ENCODE results near the gene MATCAP1. TPM values are rescaled to one million over a fixed set of nuclear protein-coding genes. Genes with fewer than 3 reads are reported as not detected.

MATCAP1 gene
- total RNA-seq, 4 donors from 2014 or later, result 27.6 to 220 (median 32.5) TPM

DNA sequence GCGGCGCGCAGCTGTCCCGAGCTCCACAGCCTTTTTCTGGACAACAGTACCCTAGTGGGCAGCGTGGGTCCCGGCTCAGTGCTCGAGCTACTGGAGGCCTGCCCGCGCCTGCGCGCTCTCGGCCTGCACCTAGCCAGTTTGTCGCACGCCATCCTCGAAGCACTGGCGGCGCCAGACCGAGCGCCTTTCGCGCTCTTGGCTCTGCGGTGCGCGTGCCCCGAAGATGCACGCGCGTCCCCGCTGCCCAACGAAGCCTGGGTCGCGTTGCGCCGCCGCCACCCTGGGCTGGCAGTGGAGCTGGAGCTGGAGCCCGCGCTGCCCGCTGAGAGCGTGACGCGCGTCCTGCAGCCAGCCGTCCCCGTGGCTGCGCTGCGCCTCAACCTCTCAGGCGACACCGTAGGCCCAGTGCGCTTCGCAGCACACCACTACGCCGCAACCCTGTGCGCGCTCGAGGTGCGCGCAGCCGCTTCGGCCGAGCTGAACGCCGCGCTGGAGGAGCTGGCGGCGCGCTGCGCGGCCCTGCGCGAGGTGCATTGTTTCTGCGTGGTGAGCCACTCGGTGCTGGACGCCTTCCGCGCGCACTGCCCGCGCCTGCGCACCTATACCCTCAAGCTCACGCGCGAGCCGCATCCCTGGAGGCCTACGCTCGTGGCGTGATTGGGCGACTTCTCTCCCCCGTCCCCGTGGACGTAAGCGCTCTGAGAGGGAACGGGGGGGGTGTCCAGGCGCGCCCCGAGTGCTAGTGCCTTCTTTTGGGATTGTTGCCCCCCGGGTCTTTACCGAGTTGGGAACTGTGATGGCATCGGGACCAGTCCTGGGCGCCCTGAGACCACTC, 20.4 kb downstream of the MATCAP1 start:
- Histone ChIP-seq H3K9me3 (no peaks in the 10 kb centered on the region), H3K4me1 (peaks cover 15 to 67% (median 49%) of the 10 kb centered on the region in 4 donors), H3K4me3 (peak overlapping the region in 2 of 4 donors; percentile 29 to 38), H3K27ac (peak overlapping the region; percentile 11 to 72 (median 58)), H3K36me3 (no peaks in the 10 kb centered on the region), H3K27me3 (peaks cover 56% of the 10 kb centered on the region)
- in situ Hi-C loops (cut with MboI; ENCODE audit: low pct_ligation_motif_present in 1 of 4, low pct_unique_long_range_greater_than_20kb in 1 of 4, low sequenced_read_pairs in 3 of 4), result loop anchor here in 2 of 4 donors (25.0 kb wide), 2 partner anchors 176 to 201 kb away; partner anchors contain the start of genes CES3 (in 1 of the 2) and CES4A (in 1 of the 2)
- TF ChIP-seq, protein P1, sequence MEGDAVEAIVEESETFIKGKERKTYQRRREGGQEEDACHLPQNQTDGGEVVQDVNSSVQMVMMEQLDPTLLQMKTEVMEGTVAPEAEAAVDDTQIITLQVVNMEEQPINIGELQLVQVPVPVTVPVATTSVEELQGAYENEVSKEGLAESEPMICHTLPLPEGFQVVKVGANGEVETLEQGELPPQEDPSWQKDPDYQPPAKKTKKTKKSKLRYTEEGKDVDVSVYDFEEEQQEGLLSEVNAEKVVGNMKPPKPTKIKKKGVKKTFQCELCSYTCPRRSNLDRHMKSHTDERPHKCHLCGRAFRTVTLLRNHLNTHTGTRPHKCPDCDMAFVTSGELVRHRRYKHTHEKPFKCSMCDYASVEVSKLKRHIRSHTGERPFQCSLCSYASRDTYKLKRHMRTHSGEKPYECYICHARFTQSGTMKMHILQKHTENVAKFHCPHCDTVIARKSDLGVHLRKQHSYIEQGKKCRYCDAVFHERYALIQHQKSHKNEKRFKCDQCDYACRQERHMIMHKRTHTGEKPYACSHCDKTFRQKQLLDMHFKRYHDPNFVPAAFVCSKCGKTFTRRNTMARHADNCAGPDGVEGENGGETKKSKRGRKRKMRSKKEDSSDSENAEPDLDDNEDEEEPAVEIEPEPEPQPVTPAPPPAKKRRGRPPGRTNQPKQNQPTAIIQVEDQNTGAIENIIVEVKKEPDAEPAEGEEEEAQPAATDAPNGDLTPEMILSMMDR (IDR thresholded peaks at IDR 0.05), result no peak
- TF ChIP-seq POLR2AphosphoS5 (IDR thresholded peaks at IDR 0.05) (peak in 1 of 3 donors; percentile 41), EP300 (IDR thresholded peaks at IDR 0.05; ENCODE audit: low read depth) (no peak), POLR2A (IDR thresholded peaks at IDR 0.05) (no peak)
- no peak for DNase-seq
- intact Hi-C loops (cut with DNase I; ENCODE audit: low total_unique reads), result no loop called here
- 38% methylated on average over 82 of the region's 99 CpGs; no CpG with 5 or more reads in 1 of the 2 donors for WGBS, 2 donors (ENCODE audit: low coverage in 1 of 2)

DNA sequence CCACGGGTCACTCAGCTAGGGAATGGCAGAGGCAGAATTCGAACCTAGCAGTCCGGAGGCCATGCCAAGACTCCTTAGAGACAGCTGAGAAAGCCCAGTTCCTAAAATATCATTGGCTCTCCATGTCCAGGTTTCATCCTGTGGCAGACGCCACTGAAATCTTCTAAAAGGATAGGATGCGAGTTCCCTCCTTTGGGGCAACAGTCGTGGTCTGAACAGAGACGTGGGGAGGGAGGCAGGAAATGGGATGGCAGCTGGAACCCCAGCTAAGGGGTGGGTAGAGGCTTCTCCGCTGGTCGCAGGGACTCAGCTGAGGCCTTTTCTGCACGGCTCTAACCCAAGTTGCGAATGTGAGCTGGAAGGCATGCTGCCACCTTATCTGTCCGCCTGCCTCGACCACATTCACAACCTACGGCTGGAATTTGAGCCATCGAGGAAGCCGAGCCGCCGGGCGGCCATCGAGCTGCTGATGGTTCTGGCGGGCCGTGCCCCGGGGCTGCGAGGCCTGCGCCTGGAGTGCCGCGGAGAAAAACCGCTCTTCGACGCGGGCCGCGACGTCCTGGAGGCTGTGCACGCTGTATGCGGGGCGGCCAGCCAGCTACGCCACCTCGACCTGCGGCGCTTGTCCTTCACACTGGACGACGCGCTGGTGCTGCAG, 21.1 kb downstream of the MATCAP1 start:
- peaks cover 15 to 73% (median 52%) of the 10 kb centered on the region in 4 donors for H3K4me1 ChIP-seq
- TF ChIP-seq, protein P1 (IDR thresholded peaks at IDR 0.05), result no peak
- TF ChIP-seq POLR2A (IDR thresholded peaks at IDR 0.05), result no peak
- TF ChIP-seq EP300 (IDR thresholded peaks at IDR 0.05; ENCODE audit: low read depth), result no peak
- no peak for TF ChIP-seq POLR2AphosphoS5 (IDR thresholded peaks at IDR 0.05)
- intact Hi-C loops (cut with DNase I; ENCODE audit: low total_unique reads) (no loop called here), in situ Hi-C loops (cut with MboI; ENCODE audit: low pct_ligation_motif_present in 1 of 4, low pct_unique_long_range_greater_than_20kb in 1 of 4, low sequenced_read_pairs in 3 of 4) (loop anchor here in 2 of 4 donors (25.0 kb wide), 2 partner anchors 175 to 200 kb away; partner anchors contain the start of genes CES3 (in 1 of the 2) and CES4A (in 1 of the 2))
- no peak for DNase-seq
- 55% methylated on average over 44 of the region's 44 CpGs; no CpG with 5 or more reads in 1 of the 2 donors for whole genome bisulfite sequencing, 2 donors (ENCODE audit: low coverage in 1 of 2)
- H3K9me3 ChIP-seq, result no peaks in the 10 kb centered on the region
- peaks cover 56% of the 10 kb centered on the region for H3K27me3 ChIP-seq
- H3K36me3 ChIP-seq, result no peaks in the 10 kb centered on the region
- peak overlapping the region in 2 of 4 donors; percentile 29 to 38 for H3K4me3 ChIP-seq
- H3K27ac ChIP-seq, result peak overlapping the region; percentile 11 to 72 (median 58)

DNA sequence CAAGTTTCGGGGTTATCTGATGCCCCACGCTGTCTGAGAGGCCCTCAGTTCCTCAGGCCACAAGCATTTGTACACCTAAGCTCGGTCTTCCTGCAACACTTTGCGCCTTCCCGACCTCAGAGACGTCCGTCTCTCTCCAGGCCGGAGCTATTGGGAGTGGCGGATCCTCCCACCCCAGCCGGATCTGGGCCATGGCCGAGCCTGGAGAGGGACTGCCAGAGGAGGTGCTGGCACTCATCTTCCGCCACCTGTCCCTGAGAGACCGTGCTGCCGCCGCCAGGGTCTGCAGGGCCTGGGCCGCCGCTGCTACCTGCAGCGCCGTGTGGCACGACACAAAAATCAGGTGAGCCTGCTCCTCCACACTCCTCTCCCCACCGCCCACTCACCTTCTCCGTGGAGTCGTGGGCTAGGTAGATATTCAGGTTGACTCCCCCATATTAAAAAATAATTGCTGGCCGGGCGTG, 22.1 kb downstream of the MATCAP1 start:
- in situ Hi-C loops (cut with MboI; ENCODE audit: low pct_ligation_motif_present in 1 of 4, low pct_unique_long_range_greater_than_20kb in 1 of 4, low sequenced_read_pairs in 3 of 4), result loop anchor here in 2 of 4 donors (25.0 kb wide), 2 partner anchors 174 to 199 kb away; partner anchors contain the start of genes CES3 (in 1 of the 2) and CES4A (in 1 of the 2)
- TF ChIP-seq POLR2A (IDR thresholded peaks at IDR 0.05) (no peak), EP300 (IDR thresholded peaks at IDR 0.05; ENCODE audit: low read depth) (no peak), POLR2AphosphoS5 (IDR thresholded peaks at IDR 0.05) (no peak)
- TF ChIP-seq, protein P1 (IDR thresholded peaks at IDR 0.05), result no peak
- H3K9me3 ChIP-seq, result no peaks in the 10 kb centered on the region
- H3K4me3 ChIP-seq, result peak overlapping the region in 2 of 4 donors; percentile 73 to 93
- intact Hi-C loops (cut with DNase I; ENCODE audit: low total_unique reads), result no loop called here
- H3K27me3 ChIP-seq, result peaks cover 51% of the 10 kb centered on the region
- peaks cover 15 to 73% (median 53%) of the 10 kb centered on the region in 4 donors for H3K4me1 ChIP-seq
- DNase-seq, result no peak
- peak overlapping the region in 1 of 4 donors; percentile 93 for H3K27ac ChIP-seq
- 59% methylated on average over 25 of the region's 25 CpGs; no CpG with 5 or more reads in 1 of the 2 donors for WGBS, 2 donors (ENCODE audit: low coverage in 1 of 2)
- H3K36me3 ChIP-seq, result no peaks in the 10 kb centered on the region
